Coronary artery (tissue), 2 donors: Measurements from ENCODE around the gene LRIF1.

Experiments
- DNase-seq: peaks from one replicate; pipeline ENCODE4 v3.0.0-alpha.2; 2017; ENCODE audit warnings: low spot score
- H3K27ac ChIP-seq, 2 donors: fragments of 200-600 bp; sonication (generic); one replicate each; pipeline ENCODE4 v1.5.1; 2016 to 2019
- H3K4me3 ChIP-seq: fragments of 200-600 bp; sonication (generic); 2 replicates; pipeline ENCODE4 v1.5.1; 2016; ENCODE audit warnings: mild to moderate bottlenecking, moderate library complexity
- TF ChIP-seq, protein P1 (sequence below): fragments of 200-600 bp; sonication (generic); IDR thresholded peaks from one replicate; pipeline ENCODE4 v1.5.1; 2019; ENCODE audit warnings: antibody characterized with exemption

LRIF1 gene

DNA sequence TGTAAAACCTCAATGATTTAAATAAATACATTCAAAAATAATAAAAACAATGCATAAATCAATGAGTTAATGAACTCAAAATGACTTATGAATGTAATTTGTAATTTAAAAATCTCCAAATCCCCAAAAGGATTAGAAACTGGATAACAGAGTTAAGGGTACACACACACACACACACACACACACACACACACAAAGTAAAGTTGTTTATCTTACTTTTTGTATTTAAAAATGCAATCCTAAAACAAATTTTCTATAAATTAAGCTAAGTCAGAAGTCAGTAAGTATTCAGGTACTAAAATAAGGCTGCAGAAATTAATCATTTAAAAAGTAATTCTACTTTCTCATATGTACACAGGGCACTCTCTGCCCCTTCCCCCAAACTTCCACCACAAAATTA, 1.8 kb downstream of the LRIF1 start:
- Histone ChIP-seq H3K4me3 (no peak overlapping the region), H3K27ac (no peak overlapping the region)
- DNase-seq = no peak
- TF ChIP-seq, protein P1, sequence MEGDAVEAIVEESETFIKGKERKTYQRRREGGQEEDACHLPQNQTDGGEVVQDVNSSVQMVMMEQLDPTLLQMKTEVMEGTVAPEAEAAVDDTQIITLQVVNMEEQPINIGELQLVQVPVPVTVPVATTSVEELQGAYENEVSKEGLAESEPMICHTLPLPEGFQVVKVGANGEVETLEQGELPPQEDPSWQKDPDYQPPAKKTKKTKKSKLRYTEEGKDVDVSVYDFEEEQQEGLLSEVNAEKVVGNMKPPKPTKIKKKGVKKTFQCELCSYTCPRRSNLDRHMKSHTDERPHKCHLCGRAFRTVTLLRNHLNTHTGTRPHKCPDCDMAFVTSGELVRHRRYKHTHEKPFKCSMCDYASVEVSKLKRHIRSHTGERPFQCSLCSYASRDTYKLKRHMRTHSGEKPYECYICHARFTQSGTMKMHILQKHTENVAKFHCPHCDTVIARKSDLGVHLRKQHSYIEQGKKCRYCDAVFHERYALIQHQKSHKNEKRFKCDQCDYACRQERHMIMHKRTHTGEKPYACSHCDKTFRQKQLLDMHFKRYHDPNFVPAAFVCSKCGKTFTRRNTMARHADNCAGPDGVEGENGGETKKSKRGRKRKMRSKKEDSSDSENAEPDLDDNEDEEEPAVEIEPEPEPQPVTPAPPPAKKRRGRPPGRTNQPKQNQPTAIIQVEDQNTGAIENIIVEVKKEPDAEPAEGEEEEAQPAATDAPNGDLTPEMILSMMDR = no peak

DNA sequence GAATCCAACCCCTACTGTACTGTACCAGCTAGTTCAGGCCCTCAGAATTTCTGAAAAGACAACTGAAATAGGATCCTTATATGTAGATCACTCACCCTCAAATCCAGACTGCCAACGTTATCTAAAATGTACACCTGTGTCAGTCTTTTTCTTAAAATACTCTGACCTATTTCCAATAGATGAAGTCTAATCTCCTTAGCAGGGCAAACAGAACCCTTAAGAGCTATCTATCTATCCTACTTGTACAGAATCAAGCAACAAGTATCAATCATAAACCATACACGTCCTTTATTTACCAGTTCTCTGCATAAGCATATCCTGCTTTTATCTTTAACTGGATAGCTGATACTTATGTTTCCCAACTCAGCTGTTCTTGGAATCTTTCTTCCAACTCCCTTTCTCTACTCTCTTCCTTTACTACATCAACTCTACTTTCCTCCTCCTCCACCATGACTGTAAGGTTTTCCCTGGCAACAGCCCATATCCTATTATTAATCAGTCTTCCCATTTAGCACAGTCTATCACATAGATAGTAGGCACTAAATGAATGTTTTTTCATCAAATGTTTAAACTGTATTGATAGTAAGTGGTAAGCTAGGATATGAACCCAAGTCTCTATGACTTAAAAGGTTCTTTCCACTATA, 2.8 kb downstream of the LRIF1 start:
- no peak overlapping the region for H3K4me3 ChIP-seq
- TF ChIP-seq, protein P1 = no peak
- H3K27ac ChIP-seq = no peak overlapping the region
- DNase-seq = no peak

DNA sequence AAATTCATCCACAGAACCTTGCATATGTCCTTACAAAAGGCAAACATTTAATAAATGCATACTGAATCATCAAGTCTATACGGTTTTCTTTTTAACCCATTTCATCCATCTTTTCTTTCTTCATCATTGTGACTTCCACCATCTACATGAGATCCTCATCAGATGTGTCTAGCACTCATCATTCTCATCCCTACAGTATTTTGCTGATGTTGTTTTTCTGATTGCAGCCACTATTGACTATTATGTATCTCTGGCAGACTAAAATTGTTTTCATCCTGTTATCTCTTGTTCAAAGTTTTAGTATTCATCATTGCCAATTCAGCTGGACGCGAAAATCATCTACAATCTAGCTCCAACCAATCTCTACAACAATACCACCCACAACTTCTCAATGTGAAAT, 5.9 kb downstream of the LRIF1 start:
- TF ChIP-seq, protein P1 = no peak

DNA sequence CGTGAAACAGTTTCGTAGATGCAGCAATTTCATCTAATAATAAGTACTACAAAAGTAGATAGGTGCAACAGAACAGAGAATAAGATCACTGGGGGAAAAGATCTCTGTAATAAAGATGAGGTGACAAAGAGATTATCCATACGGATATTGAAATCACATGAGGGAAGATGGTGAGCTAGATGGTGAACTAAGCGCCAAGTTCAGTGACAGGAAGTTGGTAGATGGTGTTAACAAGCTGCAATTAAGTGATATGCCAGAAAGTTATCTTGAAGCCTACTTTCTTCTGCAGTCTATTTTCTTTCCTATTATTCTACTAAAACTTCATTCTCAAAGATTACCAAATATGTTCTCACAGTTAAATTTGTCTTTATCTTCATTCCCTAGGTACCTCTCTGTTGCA, 7.1 kb downstream of the LRIF1 start:
- no peak for DNase-seq
- Histone ChIP-seq H3K27ac (no peak overlapping the region), H3K4me3 (no peak overlapping the region)
- TF ChIP-seq, protein P1 = no peak

More for the DNA sequence above, 5.9 kb downstream of the LRIF1 start:
- no peak overlapping the region for H3K4me3 ChIP-seq
- H3K27ac ChIP-seq = no peak overlapping the region
- DNase-seq = no peak

DNA sequence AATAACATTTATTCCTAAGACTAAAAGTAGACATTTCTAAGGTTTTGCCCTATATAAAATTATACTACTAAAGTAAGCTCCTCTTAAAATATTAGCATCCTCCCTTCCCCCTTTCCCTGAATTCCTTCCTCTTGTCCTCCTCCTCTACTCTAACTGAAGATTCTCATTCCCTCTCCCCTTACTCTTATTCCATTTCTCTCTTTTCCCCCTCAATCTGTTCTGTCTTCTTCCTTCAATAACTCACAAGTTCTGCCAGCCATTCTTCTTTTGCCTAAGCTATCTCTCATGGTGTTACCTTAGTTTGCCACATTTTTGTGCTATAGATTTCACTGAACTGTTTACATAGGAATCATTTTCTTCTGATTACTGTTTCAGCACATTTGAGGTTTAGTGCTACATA, 10.7 kb downstream of the LRIF1 start:
- no peak for DNase-seq
- Histone ChIP-seq H3K4me3 (no peak overlapping the region), H3K27ac (no peak overlapping the region)
- TF ChIP-seq, protein P1 = no peak

DNA sequence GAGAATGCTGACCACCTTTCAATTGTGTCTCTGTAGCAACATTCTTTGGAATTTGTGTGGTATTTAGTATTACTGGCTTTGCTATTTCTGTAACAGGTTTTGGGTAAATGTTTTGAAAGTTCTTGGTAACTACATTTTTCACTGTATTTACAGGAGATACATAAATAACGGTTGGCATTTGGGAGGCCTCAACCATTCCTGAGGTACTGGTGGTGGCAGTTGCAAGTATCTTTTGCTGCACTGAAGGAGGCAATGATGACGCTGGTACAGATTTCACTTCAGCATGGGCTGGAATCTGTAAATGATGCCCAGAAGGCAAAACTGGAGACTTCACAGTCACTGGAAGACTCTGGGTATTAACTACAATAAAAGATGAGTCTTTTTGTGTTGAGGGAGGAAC, 11.7 kb downstream of the LRIF1 start:
- no peak overlapping the region for H3K4me3 ChIP-seq
- no peak for DNase-seq
- H3K27ac ChIP-seq = no peak overlapping the region
- TF ChIP-seq, protein P1 = no peak

DNA sequence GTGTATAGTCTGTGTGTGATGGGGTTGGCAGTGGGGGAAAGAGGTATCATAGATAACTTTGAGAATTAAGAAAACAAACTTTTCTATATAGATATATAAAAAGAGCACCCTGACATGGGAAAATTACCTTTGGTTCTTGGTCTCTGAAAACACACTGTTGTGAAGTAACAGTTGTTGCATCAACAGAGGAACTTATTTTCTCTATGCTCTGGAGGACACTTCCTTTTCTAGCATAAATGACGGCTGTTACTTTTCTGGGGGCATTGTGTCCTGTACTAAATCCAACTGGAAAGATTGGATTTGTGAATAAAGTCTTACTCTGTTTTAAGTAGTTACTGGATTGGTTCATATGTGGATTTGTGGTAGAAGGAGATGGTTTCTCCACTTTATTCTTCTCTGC, 12.6 kb downstream of the LRIF1 start:
- TF ChIP-seq, protein P1 = no peak

More for the DNA sequence above, 12.6 kb downstream of the LRIF1 start:
- no peak for DNase-seq
- no peak overlapping the region for H3K27ac ChIP-seq
- H3K4me3 ChIP-seq = no peak overlapping the region
